ENCODE results near the gene STEAP2.

The STEAP2 gene

DNA sequence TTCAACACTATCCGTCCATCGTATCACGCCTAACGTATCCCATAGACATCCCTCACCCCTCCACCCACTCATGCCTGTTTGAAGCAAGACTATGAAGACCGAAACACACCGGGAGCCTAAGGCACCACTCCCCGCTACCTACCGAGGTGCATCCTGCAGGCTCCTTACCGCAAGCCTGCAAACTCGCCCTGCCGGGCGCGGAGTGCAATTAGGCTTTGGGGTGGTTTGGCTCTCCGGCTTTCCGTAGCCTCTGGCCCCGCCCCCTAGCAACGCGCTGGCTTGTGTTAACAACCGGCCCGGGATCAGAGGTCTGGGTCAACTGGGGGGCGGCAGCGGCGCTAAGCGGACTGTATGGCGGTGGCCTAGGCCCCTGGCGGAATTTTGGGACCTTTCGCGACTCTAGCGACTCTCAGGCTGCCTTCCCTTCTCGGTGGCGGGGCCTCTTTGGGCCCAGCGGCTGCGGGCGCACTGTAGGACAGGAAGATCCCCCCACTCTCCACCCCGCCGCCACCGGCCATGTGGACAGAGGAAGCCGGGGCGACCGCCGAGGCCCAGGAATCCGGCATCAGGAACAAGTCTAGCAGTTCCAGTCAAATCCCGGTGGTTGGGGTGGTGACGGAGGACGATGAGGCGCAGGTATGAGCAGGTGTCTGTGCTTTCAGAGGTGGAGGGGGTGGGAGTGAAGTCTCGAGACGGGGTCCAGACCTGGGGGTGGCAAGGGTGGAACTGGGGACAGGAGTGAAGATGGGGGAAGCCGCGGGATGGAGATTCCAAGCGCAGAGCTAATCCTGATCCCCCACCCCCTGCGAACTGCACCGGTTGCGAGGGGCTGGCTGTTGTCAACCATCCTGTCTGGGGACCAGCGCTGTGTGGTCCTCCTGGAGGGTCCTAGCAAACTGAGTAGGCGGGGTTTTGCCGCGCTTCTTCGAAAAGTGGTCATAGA lies 33.6 kb downstream of the STEAP2 start, which contains the start of gene CFAP69:
Gene CFAP69, plus strand, starts transcription at position 266 of the 943 bp plus-strand sequence. Its CDS starts 251 bp downstream, at position 517.
- TF ChIP-seq, protein P1, sequence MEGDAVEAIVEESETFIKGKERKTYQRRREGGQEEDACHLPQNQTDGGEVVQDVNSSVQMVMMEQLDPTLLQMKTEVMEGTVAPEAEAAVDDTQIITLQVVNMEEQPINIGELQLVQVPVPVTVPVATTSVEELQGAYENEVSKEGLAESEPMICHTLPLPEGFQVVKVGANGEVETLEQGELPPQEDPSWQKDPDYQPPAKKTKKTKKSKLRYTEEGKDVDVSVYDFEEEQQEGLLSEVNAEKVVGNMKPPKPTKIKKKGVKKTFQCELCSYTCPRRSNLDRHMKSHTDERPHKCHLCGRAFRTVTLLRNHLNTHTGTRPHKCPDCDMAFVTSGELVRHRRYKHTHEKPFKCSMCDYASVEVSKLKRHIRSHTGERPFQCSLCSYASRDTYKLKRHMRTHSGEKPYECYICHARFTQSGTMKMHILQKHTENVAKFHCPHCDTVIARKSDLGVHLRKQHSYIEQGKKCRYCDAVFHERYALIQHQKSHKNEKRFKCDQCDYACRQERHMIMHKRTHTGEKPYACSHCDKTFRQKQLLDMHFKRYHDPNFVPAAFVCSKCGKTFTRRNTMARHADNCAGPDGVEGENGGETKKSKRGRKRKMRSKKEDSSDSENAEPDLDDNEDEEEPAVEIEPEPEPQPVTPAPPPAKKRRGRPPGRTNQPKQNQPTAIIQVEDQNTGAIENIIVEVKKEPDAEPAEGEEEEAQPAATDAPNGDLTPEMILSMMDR (IDR thresholded peaks at IDR 0.05; ENCODE audit: low read depth, low read length), result no peak; the same call in 1 of the 2 replicates
- no peak for TF ChIP-seq EZH2phosphoT487 (IDR thresholded peaks at IDR 0.05; ENCODE audit: low read depth)
- Histone ChIP-seq H3K36me3 (replicated peaks; ENCODE audit: low read depth, low read length) (peaks cover 11% of the 10 kb centered on the region), H3K9me3 (ENCODE audit: insufficient read depth, low read length) (no peaks in the 10 kb centered on the region), H3K4me1 (ENCODE audit: low read length) (peaks cover 44% of the 10 kb centered on the region), H3K4me2 (ENCODE audit: low read length) (peak within 1 kb of the TSS; percentile 93), H3K27ac (ENCODE audit: low read length) (peak within 1 kb of the TSS; percentile 97), H3K79me2 (ENCODE audit: low read length) (no peaks in the 10 kb centered on the region), H3K27me3 (ENCODE audit: low read depth, low read length) (no peaks in the 10 kb centered on the region), H2AFZ (ENCODE audit: low read depth, low read length) (peak within 1 kb of the TSS; percentile 97), H4K20me1 (ENCODE audit: insufficient read depth, low read length) (no peaks in the 10 kb centered on the region), H3K9ac (ENCODE audit: low read length) (peak within 1 kb of the TSS; percentile 82), H3K4me3 (ENCODE audit: low read length) (peak within 1 kb of the TSS; percentile 98)

DNA sequence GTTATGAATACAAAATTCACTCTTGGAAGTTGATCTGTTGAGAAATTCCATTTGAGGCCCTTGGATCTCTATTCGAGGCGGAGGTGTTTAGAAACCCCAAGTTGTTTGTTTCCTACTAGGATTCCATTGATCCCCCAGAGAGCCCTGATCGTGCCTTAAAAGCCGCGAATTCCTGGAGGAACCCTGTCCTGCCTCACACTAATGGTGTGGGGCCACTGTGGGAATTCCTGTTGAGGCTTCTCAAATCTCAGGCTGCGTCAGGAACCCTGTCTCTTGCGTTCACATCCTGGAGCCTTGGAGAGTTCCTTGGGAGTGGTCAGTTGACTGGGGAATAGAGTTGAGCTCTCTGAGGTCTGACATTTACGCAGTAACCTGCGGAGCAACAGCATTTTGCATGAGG lies 34.6 kb downstream of the STEAP2 start:
- peaks cover 8% of the 10 kb centered on the region for H3K36me3 ChIP-seq (replicated peaks; ENCODE audit: low read depth, low read length)
- no peak overlapping the region for H3K9ac ChIP-seq (ENCODE audit: low read length)
- no peaks in the 10 kb centered on the region for H3K79me2 ChIP-seq (ENCODE audit: low read length)
- H3K27ac ChIP-seq (ENCODE audit: low read length), result no peak overlapping the region
- H2AFZ ChIP-seq (ENCODE audit: low read depth, low read length), result no peak overlapping the region
- no peak for TF ChIP-seq EZH2phosphoT487 (IDR thresholded peaks at IDR 0.05; ENCODE audit: low read depth)
- TF ChIP-seq, protein P1 (IDR thresholded peaks at IDR 0.05; ENCODE audit: low read depth, low read length), result no peak
- no peaks in the 10 kb centered on the region for H3K9me3 ChIP-seq (ENCODE audit: insufficient read depth, low read length)
- peaks cover 37% of the 10 kb centered on the region for H3K4me1 ChIP-seq (ENCODE audit: low read length)
- no peaks in the 10 kb centered on the region for H3K27me3 ChIP-seq (ENCODE audit: low read depth, low read length)
- peak overlapping the region; percentile 93; the same call in 1 of the 2 replicates for H3K4me2 ChIP-seq (ENCODE audit: low read length)
- no peak overlapping the region for H3K4me3 ChIP-seq (ENCODE audit: low read length)
- no peaks in the 10 kb centered on the region for H4K20me1 ChIP-seq (ENCODE audit: insufficient read depth, low read length)

DNA sequence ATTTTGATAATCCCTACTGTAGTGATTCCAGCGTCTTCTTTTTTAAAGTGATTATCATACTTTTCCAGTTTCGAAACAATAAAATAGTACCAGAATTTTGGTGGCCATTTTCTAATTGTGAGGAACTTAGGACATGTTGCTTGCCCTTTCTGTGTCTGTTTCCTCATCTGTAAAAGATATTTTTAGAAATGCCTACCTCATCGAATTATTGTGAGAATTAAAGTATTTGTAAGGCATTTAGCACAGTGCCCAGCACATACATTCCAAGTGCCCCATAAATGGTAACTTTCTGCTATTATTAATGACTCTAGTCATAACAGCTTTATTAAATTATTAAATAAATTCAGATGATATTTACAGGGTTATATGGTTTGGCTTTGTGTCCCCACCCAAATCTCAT lies 37.2 kb downstream of the STEAP2 start:
- Histone ChIP-seq H3K4me1 (ENCODE audit: low read length) (peaks cover 14% of the 10 kb centered on the region), H3K79me2 (ENCODE audit: low read length) (no peaks in the 10 kb centered on the region), H2AFZ (ENCODE audit: low read depth, low read length) (no peak overlapping the region), H3K9ac (ENCODE audit: low read length) (no peak overlapping the region), H3K27me3 (ENCODE audit: low read depth, low read length) (no peaks in the 10 kb centered on the region), H3K4me2 (ENCODE audit: low read length) (no peak overlapping the region), H3K36me3 (replicated peaks; ENCODE audit: low read depth, low read length) (no peaks in the 10 kb centered on the region), H3K4me3 (ENCODE audit: low read length) (no peak overlapping the region), H4K20me1 (ENCODE audit: insufficient read depth, low read length) (no peaks in the 10 kb centered on the region), H3K27ac (ENCODE audit: low read length) (no peak overlapping the region), H3K9me3 (ENCODE audit: insufficient read depth, low read length) (no peaks in the 10 kb centered on the region)
- TF ChIP-seq, protein P1 (IDR thresholded peaks at IDR 0.05; ENCODE audit: low read depth, low read length), result no peak
- TF ChIP-seq EZH2phosphoT487 (IDR thresholded peaks at IDR 0.05; ENCODE audit: low read depth), result no peak

DNA sequence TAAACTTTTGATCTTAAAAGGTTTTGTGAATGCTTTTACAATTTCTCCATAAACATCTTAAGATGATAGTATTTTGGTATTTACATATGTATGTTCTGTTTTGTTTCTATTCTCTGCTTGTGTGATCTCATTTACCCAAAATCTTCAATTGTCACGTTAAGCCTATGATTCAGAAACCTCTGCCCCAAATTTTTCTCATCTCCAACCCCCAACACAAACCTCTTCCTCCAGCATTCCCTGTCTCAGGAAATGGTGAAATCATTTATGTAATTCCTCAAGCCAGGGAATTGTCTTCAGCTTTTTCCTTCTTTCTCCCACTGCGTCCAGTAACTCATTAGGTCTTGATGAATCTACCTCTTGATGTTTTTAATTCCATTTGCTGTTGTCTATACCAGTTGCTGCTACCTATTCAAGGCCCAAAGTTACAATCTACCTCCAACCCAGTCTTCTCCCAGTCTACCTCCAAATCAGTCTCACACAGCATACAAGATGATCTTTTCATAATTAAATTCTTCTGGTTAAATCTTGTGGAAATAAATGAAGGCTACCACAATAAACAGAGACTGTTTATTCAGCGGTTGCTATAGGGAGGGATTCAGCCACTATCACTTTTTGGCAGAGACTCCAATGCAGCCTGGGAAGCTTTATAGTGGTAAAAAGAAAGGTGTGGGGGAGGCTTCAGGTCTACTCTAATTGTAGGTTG lies 39.2 kb downstream of the STEAP2 start:
- no peaks in the 10 kb centered on the region for H3K36me3 ChIP-seq (replicated peaks; ENCODE audit: low read depth, low read length)
- TF ChIP-seq, protein P1 (IDR thresholded peaks at IDR 0.05; ENCODE audit: low read depth, low read length), result no peak
- TF ChIP-seq EZH2phosphoT487 (IDR thresholded peaks at IDR 0.05; ENCODE audit: low read depth), result no peak
- no peaks in the 10 kb centered on the region for H3K27me3 ChIP-seq (ENCODE audit: low read depth, low read length)
- no peaks in the 10 kb centered on the region for H3K79me2 ChIP-seq (ENCODE audit: low read length)
- no peak overlapping the region for H3K27ac ChIP-seq (ENCODE audit: low read length)
- no peaks in the 10 kb centered on the region for H4K20me1 ChIP-seq (ENCODE audit: insufficient read depth, low read length)
- H3K4me1 ChIP-seq (ENCODE audit: low read length), result peaks cover 1% of the 10 kb centered on the region
- H2AFZ ChIP-seq (ENCODE audit: low read depth, low read length), result no peak overlapping the region
- H3K4me3 ChIP-seq (ENCODE audit: low read length), result no peak overlapping the region
- no peaks in the 10 kb centered on the region for H3K9me3 ChIP-seq (ENCODE audit: insufficient read depth, low read length)
- no peak overlapping the region for H3K9ac ChIP-seq (ENCODE audit: low read length)
- H3K4me2 ChIP-seq (ENCODE audit: low read length), result no peak overlapping the region

Data from OCI-LY3 (cell line).